ENCODE data around the gene IPO4. TPM values are rescaled to one million over a fixed set of nuclear protein-coding genes. Genes with fewer than 3 reads are reported as not detected.

Gene IPO4
- total and polyA plus RNA-seq, 2 of the 13 experiments (the other 11 are each of a cell fraction or from before 2014, with no cell fraction given) = 39.0 to 179 TPM

DNA sequence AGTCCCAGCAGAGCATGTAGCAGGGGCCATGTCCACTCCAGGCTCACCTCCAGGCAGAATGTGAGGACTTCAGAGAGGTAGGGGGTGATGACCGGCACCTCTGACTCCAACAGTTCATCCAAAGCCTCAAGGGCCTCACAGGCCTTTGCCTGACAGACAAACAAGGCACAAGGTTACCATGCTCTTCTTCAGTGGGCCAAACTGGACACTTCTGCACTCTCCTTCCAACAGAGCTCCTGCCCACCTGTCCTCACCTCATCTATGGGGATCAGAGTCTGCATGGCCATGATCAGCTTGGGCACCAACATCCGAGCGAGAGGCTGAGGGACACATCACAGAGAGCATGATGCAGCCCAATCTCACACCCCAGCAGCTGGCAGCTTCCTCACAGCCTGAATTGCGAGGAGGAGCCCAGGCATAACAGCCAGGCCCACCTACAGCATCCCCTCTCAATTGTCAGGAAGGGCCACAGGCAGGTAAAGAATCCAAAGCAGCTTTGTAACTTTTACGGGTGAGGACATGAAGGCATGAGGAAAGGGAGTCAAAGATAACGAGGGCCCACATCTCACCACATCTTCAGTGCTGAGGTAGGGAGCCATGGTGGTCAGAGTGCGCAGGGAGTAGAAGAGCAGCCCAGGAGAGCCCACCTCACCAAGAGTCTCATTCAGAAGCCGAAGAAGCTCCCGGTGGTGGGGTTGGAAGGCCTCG, 1.6 kb downstream of the IPO4 start:
- POLR2A ChIA-PET = interaction anchor here (0.8 to 6.4 kb wide), 9 partner anchors 9 to 112 kb away, joined by 4 to 65 read pairs (median 22); partner anchors contain the start of genes DCAF11, DHRS1, EMC9 and IRF9
- no peak overlapping the region for H2AFZ ChIP-seq (ENCODE audit: low read length)
- no TSS peak for BruUV-seq (replicated peaks)
- no peaks in the 10 kb centered on the region for H3K27me3 ChIP-seq (ENCODE audit: control insufficient read depth in 1 of 2, insufficient read depth in 2 of 2, low read length in 2 of 2)
- peaks cover 28% of the 10 kb centered on the region for H3K4me1 ChIP-seq (ENCODE audit: insufficient read depth, low read length)
- no peak for FAIRE-seq
- H3K4me2 ChIP-seq (ENCODE audit: low read depth, low read length) = peak overlapping the region; percentile 96
- H3K79me2 ChIP-seq (ENCODE audit: insufficient read depth, low read length) = peaks cover 16% of the 10 kb centered on the region
- H3K36me3 ChIP-seq (replicated peaks in 1 of 2; ENCODE audit: control insufficient read depth in 1 of 2, insufficient read depth in 2 of 2, low read length in 2 of 2) = peaks cover 64 to 73% of the 10 kb centered on the region in 2 experiments
- intact Hi-C loops (cut with micrococcal nuclease; ENCODE audit: unreplicated experiment) (no loop called here), in situ Hi-C loops (cut with HindIII; ENCODE audit: extremely low pct_ligation_motif_present, low pct_unique_long_range_greater_than_20kb) (no loop called here)
- H4K20me1 ChIP-seq (ENCODE audit: insufficient read depth, low read length) = no peaks in the 10 kb centered on the region
- no peak for ATAC-seq
- CTCF ChIA-PET (ENCODE audit: low intra/inter-chr PET ratio, low total read pairs) = no interaction called here
- 93% methylated on average over 10 of the region's 10 CpGs for WGBS (ENCODE audit: low lambda C conversion rate)
- H3K9ac ChIP-seq (ENCODE audit: insufficient read depth, low read depth, low read length) = peak overlapping the region; percentile 84; the same call in 1 of the 2 replicates
- DNase-seq (ENCODE audit: low spot score) = no peak
- H3K27ac ChIP-seq (ENCODE audit: extremely low read length, insufficient read depth, low read length) = no peak overlapping the region
- no peaks in the 10 kb centered on the region for H3K9me3 ChIP-seq (ENCODE audit: low read length)
- H3K4me3 ChIP-seq (replicated peaks in 1 of 3; ENCODE audit: insufficient read depth in 1 of 3, low read depth in 2 of 3, low read length in 3 of 3) = peak overlapping the region in 2 of 3 experiments; percentile 77 to 92; a peak in 4 of 6 replicates
- TF ChIP-seq ZNF691 (CRISPR knock-in tag; IDR thresholded peaks at IDR 0.05; ENCODE audit: borderline replicate concordance, low read depth) (no peak), ZNF746 (CRISPR knock-in tag; IDR thresholded peaks at IDR 0.05) (no peak), ZFYVE20 (CRISPR knock-in tag; IDR thresholded peaks at IDR 0.05; ENCODE audit: borderline replicate concordance, low read depth) (no peak), ZSCAN5A (CRISPR knock-in tag; IDR thresholded peaks at IDR 0.05; ENCODE audit: borderline replicate concordance) (no peak), SIN3A (IDR thresholded peaks at IDR 0.05; ENCODE audit: borderline replicate concordance, low read depth, low read length) (no peak), ZNF839 (CRISPR knock-in tag; IDR thresholded peaks at IDR 0.05; ENCODE audit: borderline replicate concordance) (no peak; the same call in 1 of the 2 replicates), DPF2 (CRISPR knock-in tag; IDR thresholded peaks at IDR 0.05; ENCODE audit: borderline replicate concordance, low read depth) (no peak), MBNL3 (CRISPR knock-in tag; conservative IDR thresholded peaks at IDR 0.05) (no peak), TAF1 (CRISPR knock-in tag; IDR thresholded peaks at IDR 0.05) (0 out of 2 replicates have a peak, but pooled peaks have one; percentile 10), ZNF775 (CRISPR knock-in tag; IDR thresholded peaks at IDR 0.05; ENCODE audit: borderline replicate concordance) (no peak), CBX1 (IDR thresholded peaks at IDR 0.05; ENCODE audit: low read depth) (no peak), DNMT1 (CRISPR knock-in tag; IDR thresholded peaks at IDR 0.05) (0 out of 2 replicates have a peak, but pooled peaks have one; percentile 76), AKNA (CRISPR knock-in tag; IDR thresholded peaks at IDR 0.05; ENCODE audit: borderline replicate concordance) (no peak), ZNF616 (CRISPR knock-in tag; IDR thresholded peaks at IDR 0.05; ENCODE audit: low read depth) (no peak), RORA (CRISPR knock-in tag; IDR thresholded peaks at IDR 0.05) (no peak), PRMT3 (CRISPR knock-in tag; IDR thresholded peaks at IDR 0.05; ENCODE audit: borderline replicate concordance, low read depth) (no peak)

Measured in HepG2 (cell line).